ENCODE results near the gene RPS21. TPM values are rescaled to one million over a fixed set of nuclear protein-coding genes. Genes with fewer than 3 reads are reported as not detected.

RPS21 gene
- total and polyA plus RNA-seq, 10 of the 15 experiments (the other 5 are each of a cell fraction or from before 2014, with no cell fraction given), result 1,474 to 4,987 (median 2,439) TPM

GRCh38 chr20:62392621-62393334 is 5.9 kb downstream of the RPS21 start:
- 92% methylated on average over 21 of the region's 21 CpGs for WGBS (ENCODE audit: insufficient coverage, insufficient replicate concordance, low lambda C conversion rate, missing lambda C conversion rate)
- Histone ChIP-seq H3K9me3 (replicated peaks; ENCODE audit: control insufficient read depth, insufficient read depth, low read length) (no peaks in the 10 kb centered on the region), H4K20me1 (ENCODE audit: control insufficient read depth, insufficient read depth) (no peaks in the 10 kb centered on the region), H3K4me2 (ENCODE audit: control insufficient read depth, insufficient read depth) (no peak overlapping the region), H3K4me1 (ENCODE audit: control insufficient read depth, insufficient read depth, low read length) (peaks cover 3% of the 10 kb centered on the region; the same call in 1 of the 2 replicates), H3K4me3 (no peak overlapping the region), H3K79me2 (ENCODE audit: control insufficient read depth, insufficient read depth, low read length) (peaks cover 18% of the 10 kb centered on the region), H3K36me3 (ENCODE audit: control insufficient read depth in 2 of 2, insufficient read depth in 2 of 2, low read length in 1 of 2) (peaks cover 9 to 13% of the 10 kb centered on the region in 2 experiments), H3K27ac (ENCODE audit: control insufficient read depth, insufficient read depth) (no peak overlapping the region), H3K9ac (ENCODE audit: control insufficient read depth, insufficient read depth, low read length) (no peak overlapping the region), H3K27me3 (replicated peaks in 1 of 2; ENCODE audit: control insufficient read depth in 2 of 2, insufficient read depth in 2 of 2, low read length in 1 of 2) (no peaks in the 10 kb centered on the region), H2AFZ (ENCODE audit: control insufficient read depth, low read depth, low read length) (no peak overlapping the region)
- DNase-seq (ENCODE audit: low read depth, low spot score) (no peak), FAIRE-seq (no peak), ATAC-seq (no peak)
- ChIA-PET CTCF (no interaction called here), RAD21 (ENCODE audit: unreplicated experiment) (no interaction called here), POLR2A (no interaction called here), SMC1A (ENCODE audit: uncharacterized antibody, unreplicated experiment) (interaction anchor here (0.6 kb wide), 1 partner anchor 11 kb away, joined by 3 read pairs; no protein-coding TSS in a partner anchor)
- intact Hi-C loops (cut with micrococcal nuclease; ENCODE audit: unreplicated experiment) (no loop called here), in situ Hi-C loops (cut with MboI) (loop anchor here (25.0 kb wide), 1 partner anchor 380 kb away; no protein-coding TSS in a partner anchor)
- no TSS peak for BruUV-seq (replicated peaks)
- TF ChIP-seq BRCA1 (IDR thresholded peaks at IDR 0.05; ENCODE audit: low read depth, low read length) (no peak), POLR2A (IDR thresholded peaks at IDR 0.05; ENCODE audit: low read depth, low read length) (peak; percentile 48; the same call in 1 of the 2 replicates), E2F8 (IDR thresholded peaks at IDR 0.05; ENCODE audit: low read depth, partially characterized antibody) (no peak), ZNF217 (IDR thresholded peaks at IDR 0.05) (no peak)
